DMS79 treated with DMSO at 0.1 percent for 48 hours (cell line): ENCODE results near the gene SFMBT2.

Experiments used
- DNase-seq: peaks from one replicate; lab custom pipeline; 2025; lab: John Stamatoyannopoulos, UW

SFMBT2 gene

GRCh38 chr10:7134448-7134847 is 276.4 kb downstream of the SFMBT2 start:
- no peak for DNase-seq

DNA sequence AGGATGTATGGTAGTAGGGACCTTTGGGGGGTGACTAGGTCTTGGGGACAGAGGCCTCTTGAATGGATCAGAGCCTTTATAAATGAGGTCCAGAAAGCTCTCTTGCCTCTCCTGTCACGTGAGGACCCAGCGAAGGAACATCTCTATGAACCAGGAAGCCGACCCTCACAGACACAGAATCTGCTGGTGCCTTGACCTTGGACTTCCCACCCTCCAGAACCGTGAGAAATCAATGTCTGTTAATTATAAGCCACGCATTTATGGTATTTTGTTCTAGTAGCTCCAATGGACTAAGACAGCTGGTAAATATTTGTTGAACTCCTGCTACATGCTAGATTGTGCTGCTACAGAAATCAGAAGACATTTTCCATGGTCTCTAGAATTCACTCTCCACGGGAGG is 276.9 kb downstream of the SFMBT2 start:
- DNase-seq, result no peak

DNA sequence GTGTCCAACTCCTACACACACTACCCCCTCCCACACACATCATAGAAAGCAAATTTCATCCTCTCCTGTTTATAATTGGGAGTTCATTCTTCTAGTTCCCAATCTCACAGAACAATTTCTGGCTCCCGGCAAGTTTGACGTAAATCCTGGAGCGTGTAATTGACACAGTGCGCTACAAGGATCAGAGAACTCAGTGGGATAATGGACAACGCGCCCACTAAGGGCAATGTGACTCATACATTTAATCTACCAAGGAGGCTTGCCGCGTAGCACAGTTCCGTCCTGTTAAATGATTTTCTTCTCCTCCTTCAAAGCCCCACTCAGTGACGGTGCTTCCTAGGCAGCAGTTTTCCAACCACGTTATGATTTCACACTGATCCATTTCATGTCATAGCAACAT is 277.6 kb downstream of the SFMBT2 start:
- DNase-seq, result no peak

GRCh38 chr10:7130191-7130911 is 280.5 kb downstream of the SFMBT2 start:
- no peak for DNase-seq

DNA sequence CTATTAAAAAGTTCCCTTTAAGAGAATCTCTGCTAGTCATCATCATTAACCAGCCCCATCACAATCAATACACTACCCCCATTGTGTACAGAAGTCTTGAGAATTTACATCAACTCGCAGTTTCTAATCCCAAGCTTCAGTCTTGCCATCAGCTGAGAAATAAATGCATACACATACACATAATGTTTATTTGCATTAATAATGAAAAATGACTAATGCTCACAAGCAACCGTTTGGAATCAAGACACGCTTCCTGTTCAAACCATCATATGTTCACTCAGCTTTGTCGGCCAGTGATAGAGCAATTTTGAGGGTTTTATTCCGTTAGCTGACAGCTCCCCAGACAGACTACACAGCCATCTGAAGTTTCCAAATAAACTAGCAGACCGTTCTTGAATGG is 287.1 kb downstream of the SFMBT2 start:
- DNase-seq, result no peak

DNA sequence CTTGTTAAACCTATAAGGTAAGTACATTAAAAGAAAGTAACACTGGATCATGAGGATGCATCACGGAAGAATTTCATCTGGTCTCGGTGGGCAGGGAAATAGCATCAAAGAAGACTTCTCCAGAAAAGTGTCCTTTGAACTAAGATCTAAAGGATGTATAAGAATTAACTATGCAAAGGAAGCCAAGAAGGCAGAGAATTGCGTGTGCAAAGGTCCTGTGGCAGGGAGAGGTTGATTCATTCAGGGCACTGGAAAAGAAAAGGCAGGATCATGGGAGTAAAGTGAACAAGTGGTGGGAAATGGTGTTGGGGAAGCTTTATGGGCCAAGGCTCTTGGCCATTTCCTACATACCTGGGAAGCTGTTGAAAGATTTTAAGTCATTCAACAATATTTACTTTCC is 288.3 kb downstream of the SFMBT2 start:
- no peak for DNase-seq

GRCh38 chr10:7121154-7121797 is 289.6 kb downstream of the SFMBT2 start:
- no peak for DNase-seq

DNA sequence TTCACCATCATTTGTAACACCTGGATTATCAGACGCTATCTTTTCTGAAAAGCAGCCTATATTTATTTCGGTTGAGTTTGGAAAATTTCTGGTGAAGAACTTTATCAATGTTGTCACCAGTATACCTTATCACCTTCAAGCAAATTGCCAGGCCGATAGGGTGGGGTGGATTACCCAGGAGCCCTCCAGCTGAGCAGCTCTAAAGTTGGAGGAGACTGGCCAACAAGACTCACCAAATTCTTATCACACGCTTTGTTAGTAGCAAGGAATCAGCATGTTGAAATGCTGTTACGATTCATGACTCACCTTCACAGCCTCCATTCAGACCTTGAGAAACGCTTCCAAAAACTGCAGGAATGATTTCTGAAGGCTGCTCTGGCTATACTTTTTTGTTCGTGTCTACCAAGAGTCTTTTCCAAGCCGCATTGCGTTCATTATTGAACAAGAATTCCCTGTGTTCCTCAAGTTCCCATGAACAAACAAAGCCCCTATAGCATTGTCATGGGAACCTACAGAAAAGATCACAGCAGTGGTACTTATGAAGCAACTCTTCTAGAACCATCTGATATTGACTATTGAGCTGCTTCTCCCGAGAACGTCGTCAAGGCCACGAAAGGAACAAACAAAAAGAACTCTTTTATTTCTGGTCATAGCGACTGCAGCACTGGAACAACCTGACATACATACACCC is 291.4 kb downstream of the SFMBT2 start:
- DNase-seq, result no peak

DNA sequence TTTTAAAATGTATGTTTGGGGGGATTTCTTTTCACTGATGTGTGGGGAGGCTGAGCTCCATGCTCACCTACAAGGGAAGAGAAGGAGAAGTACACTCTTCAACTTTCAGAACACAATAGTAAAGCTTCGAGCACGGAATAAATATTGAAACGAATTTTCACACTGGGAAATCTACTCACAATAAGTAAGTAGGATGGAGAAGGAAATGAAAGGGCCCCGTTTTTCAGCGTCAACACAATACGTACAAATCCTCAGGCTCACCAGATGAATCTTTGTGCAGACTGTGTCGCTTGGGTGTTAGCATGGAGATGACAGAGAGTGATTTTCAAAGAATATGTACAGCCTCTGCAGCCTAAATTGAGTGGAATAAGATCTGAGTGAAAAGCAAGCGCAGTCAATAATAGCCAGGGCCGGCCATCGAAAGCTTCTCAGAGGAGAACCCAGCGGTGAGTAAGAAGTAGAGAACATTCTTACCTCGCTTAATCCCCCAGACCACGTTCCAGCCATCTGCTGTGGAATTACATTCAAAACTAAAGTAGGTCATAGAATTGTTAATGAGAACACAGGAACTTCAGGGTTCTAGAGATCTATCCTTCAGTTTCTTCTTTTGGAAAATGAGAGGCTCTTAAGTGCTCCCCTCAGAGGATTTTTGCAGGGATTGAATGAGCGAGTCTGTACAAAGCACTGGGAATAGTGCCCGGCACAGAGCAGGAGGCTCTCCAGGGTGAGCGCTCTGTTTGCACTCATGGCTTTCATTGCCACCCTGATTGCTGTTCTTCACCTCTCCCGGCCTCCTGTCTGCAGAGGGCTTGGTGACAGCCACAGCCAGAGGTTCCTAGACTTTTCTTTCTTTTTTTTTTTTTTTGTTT is 292.8 kb downstream of the SFMBT2 start:
- no peak for DNase-seq

GRCh38 chr10:7117177-7117799 is 293.5 kb downstream of the SFMBT2 start:
- no peak for DNase-seq

- no peak for DNase-seq
Measured at GRCh38 chr10:7111561-7111960, 299.3 kb downstream of the SFMBT2 start.

DNA sequence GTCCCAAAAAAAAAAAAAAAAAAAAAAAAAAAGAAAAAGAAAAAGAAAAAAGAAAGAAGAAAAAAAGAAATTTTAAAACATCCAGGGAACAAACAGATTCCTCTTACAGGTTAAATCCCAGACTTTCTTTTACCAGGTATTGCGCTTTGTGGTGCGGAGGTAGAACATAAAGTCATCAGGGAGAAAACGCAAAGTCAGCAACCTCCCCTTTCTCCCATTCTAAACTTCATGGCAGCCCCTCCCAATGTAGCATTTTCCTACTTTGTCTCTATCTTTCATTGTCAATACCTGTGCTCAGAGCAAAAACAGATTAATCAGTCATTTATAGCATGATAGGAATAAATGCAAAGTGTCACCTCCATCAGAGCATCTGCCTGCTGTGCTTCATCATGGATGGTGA is 299.7 kb downstream of the SFMBT2 start:
- no peak for DNase-seq
